Activated effector memory CD4-positive, alpha-beta T cell treated with Interleukin-2 at 50 U/mL for 16 hours (primary cell): Measurements from ENCODE around the gene PSMF1.

Source experiments
- DNase-seq: peaks from one replicate; pipeline ENCODE4 v3.0.0-alpha.2; 2020

Gene PSMF1, protein sequence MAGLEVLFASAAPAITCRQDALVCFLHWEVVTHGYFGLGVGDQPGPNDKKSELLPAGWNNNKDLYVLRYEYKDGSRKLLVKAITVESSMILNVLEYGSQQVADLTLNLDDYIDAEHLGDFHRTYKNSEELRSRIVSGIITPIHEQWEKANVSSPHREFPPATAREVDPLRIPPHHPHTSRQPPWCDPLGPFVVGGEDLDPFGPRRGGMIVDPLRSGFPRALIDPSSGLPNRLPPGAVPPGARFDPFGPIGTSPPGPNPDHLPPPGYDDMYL

DNA sequence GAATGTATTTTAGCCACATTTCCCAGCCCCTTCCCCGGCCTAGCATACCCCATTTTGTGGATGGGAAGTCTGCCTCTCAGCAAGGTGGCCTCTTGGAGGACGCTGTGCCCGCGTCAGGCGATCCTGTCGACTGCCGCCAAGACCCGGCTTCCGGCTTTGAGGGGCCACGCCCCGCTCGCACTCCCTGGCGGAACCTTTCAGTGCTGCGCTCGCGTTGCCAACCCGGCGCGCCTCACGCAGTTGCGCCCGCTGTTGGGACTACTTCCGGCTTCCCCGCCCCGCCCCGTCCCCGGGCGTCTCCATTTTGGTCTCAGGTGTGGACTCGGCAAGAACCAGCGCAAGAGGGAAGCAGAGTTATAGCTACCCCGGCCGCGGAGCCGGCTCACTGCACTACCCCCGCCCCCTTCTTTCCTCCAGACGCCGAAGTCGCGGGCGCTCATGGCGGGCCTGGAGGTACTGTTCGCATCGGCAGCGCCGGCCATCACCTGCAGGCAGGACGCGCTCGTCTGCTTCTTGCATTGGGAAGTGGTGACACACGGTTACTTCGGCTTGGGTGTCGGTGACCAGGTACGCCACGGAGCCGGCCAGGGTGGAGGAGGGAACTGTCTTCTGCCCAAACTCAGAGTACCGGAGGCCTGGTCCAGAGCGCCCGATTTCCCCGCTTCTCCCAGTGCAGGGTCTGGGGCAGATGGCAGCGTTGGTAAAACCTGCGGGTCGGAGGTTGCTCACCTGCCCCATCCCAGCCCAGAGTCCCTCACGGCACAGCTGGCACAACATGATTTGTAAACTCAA, at the start of gene PSMF1:
TSS of gene PSMF1 (plus strand) at position 267 of the 792 bp plus-strand sequence. CDS start at position 439, 172 bp downstream.
- peak; percentile 95 for DNase-seq

DNA sequence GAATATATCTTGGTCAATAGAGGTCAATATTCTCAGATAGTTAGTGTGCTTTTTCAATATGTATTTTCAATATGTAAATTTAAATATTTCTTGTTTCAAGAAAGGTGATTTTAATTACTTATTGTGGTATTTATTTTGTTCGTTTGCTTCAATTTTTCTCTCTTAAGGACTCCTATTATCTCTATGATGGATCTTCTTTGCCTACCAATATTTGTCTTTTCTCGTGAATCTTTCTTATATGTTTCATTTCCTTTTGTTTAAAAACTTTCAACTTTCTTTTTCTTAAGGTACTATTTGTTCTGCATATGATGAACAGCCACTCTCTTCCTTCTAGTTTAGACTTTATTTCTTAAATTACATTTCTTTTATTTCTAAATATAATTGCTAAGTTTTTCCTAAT, 46.1 kb upstream of the PSMF1 start:
- no peak for DNase-seq

DNA sequence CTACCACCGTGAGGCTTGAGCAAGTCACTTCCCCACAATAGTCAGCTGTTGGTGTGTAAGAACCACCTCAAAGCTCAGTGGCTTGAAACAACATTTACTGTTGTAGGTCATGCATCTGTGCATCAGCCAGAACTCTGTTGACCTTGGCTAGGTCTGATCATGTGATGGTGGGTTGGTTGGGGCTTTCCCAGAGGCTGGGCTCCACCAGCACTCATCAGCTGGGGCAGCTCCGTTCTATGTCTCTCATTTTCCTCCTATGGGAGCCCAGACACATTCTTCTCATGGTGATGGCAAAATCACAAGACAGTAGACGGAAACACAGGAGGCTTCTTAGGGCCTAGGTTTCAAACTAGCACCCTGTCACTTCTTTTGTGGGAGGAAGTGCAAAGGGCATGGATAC, 42.8 kb upstream of the PSMF1 start:
- DNase-seq, result no peak

DNA sequence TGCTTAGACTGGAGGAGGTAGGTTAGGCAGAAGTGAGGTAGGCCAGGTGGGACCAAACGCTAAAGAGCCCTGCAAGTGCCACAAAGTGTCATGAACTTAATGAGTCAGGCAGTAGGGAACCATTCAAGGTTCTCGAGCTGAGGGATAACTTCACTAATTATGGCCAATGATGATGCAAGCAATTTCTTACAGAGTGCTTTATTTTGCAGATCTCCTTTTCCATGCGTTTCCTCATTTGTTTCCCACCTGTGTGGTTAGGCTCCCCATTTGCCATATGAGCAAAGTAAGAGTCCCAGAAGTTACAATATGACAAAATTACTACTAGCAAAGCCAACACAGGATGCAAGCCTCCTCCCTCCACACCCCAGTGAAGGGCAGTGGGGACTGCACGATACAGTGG, 36.5 kb upstream of the PSMF1 start:
- DNase-seq, result no peak

DNA sequence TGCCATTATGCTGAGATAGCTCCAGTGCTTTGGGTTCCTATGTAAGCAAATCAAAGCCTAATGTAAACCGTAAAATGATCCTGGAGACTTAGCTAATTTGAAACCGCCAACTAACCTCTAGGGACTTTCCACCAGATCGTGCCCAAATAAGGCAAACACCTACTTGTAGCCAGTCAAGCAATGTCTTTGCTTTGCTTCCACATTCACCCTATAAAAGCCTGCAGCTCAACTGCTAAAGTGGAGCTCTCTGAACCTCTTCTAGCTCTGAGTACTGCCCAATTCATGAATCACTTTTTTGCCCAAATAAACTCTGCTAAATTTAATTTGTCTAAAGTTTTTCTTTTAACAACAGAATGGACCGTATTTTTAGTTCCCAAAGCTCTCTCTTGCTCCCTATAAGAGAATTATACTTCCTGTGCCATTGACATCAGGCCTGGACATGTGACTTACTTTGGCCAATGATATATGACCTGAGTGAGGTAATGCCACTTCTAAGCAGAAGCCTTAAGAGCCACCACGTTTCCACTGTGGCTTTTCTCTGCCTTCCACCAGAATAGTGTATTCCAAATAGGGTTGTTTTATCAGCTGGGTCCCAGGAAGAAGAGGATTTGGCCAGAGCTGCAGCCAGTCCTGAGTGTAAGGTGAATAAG, 34.8 kb upstream of the PSMF1 start:
- DNase-seq, result no peak

DNA sequence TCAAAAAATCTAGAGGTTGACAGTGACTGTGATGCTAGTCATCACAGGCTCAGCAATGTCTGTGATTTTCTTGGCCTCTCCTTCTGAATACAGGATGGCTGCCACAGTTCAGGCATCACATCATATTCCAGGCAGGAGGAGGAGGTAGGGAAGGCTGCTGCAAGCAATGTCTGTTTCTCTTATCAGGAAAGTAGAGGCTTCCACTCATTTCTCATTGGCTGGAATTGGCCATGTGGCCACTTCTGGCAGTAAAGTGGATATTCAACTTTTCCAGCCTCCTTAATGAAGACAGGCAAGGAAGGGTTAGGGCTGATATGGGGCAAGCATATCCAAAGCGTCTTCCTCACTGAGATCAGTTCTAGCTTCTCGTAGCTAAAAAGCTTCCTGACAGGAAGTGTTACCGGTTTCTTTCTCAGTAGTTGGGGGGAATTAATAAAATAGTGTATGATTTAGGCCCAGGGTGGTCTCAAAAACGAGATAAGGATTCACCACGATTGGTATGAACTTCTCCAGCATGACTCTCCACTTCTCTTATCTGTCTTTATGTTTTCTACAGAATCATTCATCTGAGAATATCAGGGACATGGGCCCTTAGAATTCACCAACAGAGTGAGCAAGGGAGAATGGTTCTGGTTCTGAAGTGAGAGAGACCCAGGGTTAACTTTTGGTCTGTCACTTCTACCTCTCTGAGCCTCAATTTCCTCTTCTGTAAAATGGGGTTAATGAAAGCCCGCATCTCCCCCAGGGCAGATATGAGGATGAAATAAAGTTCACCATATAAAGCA, 32.7 kb upstream of the PSMF1 start:
- DNase-seq, result no peak

DNA sequence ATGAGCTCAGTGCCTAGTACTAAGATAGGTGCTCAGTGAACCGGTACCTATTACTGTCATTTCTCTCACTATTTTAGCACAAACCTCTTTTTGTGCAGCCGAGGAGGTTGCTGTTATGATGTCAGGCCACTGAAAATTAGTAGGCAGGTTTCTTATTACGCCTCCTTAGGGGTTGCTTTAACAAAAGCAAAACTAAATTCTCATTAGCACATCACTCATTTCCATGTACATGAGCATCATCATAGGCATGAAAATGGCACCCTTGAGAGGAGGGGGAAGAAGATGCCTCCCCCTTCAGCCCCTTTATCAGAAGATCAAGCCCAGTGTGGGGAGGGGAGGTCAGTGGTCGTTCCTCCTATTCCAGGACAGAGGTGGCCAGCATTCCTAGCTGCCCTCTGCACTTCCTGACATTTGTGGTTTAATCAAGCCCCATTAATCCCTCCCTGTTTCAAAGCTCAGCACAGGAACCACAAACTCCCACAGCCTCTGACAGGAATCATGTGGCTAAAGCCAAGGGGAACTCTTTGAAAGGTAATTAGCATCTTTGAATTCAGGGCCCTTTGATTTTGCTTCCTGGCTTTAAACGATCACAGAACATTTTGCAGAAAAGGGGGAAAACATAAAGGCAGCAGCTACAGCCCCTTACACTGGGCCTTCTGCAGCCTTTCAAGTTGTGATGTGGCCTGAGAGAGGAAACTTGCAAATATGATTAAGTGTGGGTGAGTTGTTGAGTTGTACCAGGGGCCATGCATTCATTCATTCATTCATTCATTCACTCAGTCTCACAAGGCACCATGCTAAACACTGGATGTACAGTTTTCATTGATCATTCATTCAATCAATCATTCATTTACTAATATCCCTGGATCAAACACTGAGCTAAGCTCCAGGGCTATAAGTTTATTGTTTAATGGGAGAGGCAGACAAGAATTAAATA, 31.9 kb upstream of the PSMF1 start:
- DNase-seq, result no peak

DNA sequence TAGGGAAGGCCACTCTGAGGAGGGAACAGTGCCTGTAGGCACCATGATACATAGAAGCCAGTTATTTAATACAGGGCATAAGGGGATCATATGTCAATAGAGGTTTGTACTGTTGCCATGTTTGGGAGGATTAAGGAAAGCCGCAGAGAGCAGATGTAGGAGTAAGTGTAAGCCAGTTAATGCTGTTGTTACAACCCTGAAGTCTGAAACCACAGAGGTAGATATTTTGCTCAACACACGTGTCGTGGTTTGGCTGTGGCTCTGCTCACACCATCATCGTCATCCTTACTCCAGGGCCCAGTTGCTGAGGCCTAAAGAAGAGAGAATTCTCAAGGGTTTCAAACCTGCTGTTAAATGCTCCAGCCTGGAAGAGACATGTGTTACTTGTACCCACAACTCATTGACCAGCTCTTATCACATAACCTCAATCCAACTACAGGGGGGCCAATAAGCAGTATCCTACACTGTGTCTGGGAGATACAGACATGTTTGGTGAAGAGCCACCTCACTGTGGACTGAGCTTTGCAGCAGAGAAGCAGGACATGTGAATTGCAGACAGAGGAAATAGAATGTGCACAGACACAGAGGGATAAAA, 31.0 kb upstream of the PSMF1 start:
- DNase-seq, result no peak

DNA sequence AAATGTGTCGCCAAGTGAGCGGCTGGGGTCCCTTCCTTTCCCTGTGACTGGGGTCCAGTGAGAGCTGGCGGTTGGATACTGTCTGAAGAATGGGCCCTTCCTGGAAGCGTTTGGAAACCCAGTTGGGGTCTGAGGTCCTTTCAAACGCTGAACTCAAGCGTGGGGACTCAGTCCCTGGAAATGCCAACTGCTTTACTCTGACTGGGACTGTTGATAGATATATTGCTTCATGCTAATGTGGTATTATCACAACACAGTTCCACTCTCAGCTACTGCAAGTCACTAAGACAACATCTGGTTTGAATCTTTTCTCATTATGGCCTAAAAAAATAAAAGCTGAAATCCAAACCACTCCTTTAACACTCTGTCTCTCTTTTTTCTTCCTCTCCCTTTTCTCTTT, 23.7 kb upstream of the PSMF1 start:
- DNase-seq, result no peak

DNA sequence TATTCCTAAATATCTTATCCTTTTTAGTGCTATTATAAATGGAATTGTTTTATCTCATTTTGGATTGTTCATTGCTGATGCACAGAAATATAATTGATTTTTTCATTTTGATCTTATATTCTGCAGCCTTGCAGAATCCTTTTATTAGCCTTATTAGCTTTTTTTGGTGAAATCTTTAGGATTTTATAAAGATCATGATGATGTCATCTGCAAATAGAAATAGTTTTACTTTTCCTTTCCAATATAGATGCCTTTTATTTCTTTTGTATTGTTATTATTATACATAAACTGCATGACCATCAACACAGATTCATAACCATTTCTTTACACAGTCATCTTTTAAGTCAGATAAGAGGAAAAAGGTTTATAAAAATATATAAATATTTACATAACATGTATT, 16.9 kb upstream of the PSMF1 start:
- DNase-seq, result no peak

DNA sequence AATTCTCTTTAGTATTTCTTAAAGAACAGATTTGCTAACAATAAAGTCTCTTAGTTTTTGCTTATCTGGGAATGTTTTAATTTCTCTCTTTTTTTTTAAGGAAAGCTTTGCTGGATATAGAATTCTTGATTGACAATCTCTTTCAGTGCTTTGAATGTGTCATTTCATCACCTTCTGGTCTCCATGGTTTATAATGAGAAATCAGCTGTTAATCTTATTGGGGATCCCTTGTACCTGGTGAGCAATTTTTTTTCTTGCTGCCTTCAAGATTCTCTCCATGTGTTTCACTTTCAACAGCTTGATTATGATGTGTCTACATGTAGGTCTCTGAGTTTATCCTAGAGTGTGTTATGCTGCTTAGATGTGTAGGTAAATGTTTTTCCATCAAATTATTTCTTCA, 16.4 kb upstream of the PSMF1 start:
- no peak for DNase-seq

DNA sequence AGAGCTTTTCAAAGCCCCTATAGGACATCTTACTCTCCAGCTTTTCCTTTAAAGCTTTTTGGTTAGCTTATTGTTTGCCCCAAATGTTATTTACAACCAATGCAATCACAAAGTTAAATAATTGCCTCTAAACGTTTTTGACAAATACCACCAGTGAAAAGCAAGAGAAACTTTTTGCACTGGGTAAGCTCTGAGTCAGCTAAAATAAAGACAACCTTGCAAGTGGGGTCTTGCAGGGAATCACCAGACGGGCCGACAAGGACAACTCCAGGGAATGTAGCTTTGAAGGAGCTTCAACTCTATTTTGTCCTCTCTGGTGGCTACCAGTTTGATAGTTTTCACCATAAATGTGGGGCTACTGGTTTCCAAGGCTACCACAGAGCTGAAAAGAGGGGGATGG, 14.7 kb upstream of the PSMF1 start:
- DNase-seq, result no peak

DNA sequence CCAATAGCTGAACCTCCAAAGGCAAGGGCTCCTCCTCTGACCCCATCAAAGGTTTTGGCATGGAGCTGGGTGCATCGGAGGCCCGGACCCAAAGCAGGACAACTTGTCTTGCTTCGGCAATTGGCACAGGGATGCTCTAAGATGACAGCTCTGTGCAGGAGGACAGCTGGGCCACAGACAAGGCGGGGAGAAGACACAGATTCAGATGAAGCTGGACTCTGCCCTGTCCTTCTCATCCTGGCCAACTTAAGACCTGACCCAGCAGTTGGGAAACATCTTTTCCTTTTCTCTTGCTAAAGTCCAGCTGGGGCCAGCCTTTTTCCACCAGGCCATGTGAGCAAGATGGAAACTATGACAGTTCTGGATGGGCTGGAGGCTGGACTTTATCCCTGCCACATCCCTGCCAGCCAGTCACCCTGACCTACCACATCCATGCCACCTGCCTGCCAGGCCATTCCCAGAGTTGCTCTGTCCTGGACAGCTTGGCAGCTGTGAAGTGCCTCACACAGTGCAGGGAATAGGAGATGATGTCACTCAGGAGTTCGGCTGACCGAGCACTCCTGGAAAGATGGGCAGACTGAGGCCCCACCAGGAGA, 12.7 kb upstream of the PSMF1 start:
- DNase-seq, result no peak

DNA sequence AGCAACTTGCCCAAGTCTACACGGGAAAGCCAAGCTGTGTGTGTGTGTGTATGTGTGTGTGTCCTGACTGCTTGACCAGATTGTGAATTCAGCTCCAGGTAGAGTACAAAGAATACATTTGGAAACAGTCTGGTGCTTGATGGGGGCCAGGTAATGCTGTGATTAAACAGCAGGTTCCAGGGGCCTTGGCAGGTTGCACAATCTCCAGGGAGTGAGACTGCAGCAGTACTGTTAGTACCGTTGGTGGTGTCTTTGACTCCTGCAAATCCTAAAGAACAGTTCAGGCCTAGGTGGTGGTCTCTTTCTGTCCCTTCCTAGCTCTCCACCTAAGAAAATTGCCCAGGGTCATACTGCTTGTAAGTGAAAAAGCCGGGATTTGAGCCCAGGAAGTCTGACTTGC, 11.2 kb upstream of the PSMF1 start:
- DNase-seq, result no peak

DNA sequence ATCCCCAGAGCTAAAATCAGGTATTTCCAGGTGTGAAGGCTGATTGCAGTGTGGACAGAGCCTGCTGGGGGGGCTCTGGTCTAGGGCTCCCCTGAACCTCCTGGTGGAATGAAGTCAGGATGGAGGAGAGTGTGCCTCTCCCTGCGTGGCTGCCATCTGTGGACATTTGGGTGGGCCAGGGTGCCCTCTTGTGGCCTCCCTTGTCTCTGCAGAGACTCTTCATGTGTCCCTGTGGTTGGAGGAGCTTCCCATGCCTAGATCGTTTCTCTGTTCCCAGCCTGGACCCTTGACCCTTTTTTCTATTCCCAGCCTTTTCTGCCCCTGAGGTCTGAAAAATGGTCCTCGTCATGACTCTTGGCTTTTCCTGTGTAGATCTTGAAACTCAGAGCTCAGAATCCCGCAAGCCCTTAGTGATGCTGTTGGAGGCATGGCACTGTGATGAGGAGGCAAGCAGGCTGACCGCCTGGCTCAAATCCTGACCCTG, 9.9 kb upstream of the PSMF1 start:
- peak; percentile 20 for DNase-seq

DNA sequence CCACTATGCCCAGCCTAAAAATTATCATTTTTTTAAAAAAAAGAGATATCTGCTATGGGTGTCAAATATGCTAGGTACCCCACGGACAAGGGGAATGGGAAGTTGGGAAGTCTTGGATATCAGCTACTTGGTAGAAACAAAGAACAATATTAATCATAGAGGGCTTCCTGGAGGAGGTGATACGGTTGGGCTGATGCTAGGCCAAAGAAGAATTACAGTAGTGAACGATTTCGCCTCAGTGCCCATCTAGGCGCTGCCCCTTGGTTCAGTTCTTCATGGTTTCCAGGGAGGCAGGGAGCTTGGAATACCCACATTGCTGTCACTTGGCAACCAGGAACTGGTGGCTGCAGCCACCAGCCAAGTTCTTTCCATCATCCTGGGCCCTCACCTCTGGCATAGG, 5.5 kb upstream of the PSMF1 start:
- no peak for DNase-seq

DNA sequence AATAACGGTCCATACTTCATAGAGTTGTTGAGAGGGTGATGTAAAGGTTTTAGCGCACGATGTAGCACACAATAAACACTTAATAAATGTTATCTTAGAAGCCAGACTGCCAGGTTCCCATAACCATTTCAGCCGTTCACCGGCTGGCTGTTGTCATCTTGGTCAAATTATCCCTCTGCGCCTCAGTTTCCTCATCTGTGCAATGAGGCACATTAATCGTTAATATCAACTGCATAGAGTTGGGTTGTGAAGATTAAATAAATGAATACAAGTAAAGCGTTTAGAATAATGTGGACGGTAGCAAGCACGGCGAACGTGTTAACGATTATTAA, 432 bp upstream of the PSMF1 start:
- no peak for DNase-seq

DNA sequence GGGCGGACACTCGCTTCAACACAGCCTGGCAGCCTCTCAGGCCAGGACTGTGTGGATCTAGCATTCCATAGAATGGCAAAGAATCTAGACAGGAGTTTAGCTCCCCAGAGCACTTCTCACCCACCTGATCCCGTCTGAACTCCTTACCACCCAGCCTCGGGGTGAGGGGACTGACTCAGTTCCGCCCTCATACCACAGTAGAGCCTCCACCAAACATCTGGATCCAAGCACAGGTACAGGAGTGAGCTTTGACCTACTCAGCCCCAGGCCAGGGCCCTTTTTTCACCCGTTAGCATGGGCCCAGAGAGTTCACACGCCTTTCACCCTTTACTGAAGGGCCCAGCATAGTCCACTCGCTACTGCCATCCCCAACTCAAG, 715 bp downstream of the PSMF1 start:
- no peak for DNase-seq

DNA sequence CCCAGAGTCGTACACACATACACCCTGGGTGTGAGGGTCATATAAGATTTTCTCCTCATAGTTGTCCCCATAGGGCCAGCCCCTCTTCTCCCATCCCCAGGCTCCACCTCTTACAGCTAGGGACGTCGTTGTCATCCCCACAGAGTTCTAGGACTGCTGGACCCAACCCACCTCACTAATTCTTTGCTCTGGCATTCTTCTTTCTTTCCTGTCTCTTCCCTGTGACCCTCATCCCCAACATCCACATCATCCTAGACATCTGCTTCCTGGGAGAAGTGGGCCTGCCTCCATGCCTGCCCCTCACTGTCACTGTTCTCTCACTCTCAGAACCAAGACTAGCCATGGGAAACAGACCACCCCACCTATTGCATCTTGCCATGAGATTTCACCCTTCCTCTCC, 1.1 kb downstream of the PSMF1 start:
- DNase-seq, result no peak

DNA sequence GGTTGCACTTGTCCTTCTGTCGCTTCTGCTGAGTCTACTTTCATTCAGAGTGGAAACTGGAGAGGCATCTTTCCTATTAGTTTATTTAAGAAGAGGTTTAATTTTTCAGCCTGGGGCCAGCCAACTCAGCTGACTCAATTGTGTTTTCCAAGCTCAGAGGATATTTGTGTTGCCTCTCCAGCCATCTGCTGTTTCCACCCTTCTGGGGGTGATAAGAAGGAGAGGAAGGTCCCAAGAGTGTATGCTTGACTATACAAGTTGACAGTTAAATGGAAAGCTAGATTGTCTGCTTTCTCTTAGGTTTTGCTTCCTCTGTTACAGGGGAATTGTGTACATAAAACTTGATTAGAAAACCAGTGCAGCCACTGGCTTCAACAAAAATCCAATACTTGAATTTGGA, 3.0 kb downstream of the PSMF1 start:
- DNase-seq, result no peak
